ENCODE data around the gene HOXD4.

Gene HOXD4

DNA sequence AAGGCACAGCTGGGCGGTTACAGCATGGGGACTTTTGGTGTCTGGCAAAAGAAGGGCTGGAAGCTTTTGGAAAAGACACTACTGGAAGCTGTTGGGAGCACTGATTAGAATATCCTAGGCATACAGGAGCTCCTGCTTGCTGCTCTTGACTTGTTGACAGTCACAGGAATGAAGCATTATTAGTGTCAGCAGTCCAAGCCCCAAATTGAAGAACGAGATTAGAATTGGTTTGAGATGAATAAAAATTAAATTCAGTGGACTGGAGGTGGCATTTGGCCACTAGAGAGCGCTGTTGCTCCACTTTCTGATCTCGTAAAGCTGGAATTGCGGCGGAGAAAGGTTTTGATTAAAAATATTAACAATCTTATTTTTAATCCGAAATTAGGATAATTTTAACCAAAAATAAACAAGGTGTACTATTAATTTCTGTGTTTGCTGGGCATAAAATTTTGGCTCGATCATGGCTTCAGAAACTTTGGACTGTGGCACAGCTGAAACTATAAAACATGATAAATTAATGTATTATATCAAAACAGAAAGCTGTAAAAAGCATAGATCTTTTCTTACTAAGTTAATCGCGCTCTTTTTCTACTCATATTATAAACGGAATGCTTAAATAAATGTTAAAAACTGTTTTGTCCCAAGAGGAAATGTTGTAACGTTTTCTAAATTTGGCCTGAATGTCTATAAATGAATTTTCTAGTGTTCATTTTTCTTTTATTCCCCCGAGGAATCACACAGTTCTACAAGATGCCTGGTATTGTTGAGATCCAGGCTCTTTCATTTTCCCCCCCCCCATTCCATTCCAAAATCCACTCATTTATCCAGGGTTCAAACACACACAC, 24.2 kb upstream of the HOXD4 start:
- DNase-seq (ENCODE audit: low read depth), result peak; percentile 34

DNA sequence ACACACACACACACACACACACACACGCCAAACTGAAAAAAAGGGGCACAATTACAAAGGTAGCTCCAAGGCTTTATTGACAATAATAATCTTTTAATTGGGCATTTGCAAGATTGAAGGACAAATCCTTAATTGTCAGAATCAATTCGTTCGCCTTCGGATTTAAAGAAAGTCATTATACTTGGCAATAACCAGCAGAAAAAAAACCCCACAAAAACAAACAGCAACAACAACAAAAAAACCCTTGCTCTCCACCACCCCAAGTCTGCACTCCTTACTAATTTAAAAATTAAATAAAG, 23.6 kb upstream of the HOXD4 start:
- no peak for DNase-seq (ENCODE audit: low read depth)

DNA sequence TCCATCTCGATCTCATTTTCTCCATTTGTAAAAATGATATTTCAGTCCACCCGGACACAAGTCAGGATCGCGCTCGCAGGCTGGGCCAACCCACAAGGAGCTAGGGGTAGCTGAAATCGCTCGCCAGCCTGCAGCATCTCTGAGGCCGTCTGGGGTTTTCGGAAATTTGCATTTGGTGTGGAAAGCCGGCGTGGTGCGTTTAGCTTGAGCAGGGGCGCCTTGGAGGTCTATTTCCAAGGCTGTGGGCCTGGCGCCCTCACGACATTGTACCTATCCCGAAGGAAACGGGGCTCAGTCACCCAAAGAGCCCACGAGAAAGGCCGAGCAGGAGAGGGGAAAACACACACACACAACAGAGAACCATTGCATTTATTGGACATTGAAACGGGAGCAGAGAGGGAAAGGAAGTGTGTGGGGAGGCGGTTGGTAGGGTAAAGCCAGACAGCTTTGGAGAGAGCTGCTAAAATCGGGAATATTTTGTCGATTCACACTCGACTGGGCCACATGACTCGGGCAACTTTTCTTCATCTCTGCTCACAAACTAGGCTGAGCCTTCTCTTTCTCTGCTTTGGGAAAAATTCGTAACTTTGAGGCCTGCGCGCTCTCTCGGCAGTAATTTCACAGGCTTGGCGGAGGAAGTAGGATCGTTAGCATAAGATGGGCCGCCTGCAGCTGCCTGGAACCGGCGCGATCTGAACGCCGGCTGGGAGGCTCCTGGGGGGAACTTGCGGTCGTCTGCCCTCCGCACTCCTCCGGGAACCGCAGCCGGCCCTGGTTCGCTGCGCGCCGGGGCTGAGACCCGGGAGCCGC, 23.0 kb upstream of the HOXD4 start:
- DNase-seq (ENCODE audit: low read depth), result no peak

DNA sequence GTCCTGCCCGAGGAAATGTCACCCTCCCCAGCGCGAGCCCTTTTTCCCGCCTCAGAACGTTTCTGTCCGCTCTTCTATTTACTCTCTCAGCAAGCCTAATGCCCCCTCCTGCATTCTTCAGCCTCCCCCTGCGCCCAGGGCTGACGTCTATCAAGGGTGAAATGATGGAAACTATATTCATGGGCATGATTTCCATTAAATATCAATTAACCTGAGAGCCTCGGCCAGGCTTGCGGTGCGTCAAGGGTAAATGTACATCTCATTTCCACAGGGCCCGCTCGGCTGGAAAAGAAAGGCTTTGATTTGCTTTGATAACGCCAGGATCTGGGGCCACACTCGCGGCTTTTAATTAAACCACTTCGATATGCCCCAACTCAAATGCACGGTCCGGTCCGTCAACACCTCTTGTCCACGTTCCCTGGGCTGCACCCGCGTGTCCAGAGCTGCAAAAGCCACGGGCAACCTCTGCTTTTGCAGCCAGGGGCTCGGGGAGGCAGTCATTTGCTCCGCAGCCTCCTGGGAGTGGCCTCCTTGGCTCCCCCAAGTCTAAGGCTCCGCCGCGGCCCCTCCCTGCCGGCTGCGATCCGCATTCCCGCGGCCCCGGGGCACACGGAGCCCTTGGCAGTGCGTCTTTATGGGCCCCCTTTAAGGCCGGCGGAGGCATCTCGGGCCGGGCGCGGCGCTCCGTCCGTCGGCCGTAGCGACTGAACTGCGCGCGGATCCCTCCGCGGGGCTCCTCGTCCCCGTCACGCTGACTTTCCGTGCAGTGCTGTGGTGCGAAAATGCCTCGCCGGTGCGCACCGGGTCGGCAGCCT, 22.2 kb upstream of the HOXD4 start, which contains the start of gene HOXD8:
Gene HOXD8, plus strand, starts transcription at position 724 of the 815 bp plus-strand sequence. CDS start 662 bp downstream, outside the sequence.
- DNase-seq (ENCODE audit: low read depth), result peak; percentile 4

DNA sequence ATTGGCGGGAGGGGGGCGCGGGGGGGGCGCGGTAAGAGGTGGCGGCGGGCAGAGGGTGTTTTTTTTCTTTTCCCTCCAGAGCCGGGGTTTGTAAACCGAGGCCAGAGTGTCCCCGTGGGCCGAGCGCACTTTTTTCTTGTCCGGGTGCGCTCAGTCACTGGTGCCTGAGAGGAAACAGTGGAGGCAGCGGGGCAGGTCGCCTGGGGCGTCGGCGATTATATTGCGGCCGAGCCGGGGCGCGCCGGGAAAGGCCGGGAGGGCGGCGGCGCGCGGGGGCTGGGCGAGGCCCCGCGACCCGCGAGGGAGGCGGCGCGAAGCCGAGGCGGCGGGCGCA, 21.6 kb upstream of the HOXD4 start:
- no peak for DNase-seq (ENCODE audit: low read depth)

DNA sequence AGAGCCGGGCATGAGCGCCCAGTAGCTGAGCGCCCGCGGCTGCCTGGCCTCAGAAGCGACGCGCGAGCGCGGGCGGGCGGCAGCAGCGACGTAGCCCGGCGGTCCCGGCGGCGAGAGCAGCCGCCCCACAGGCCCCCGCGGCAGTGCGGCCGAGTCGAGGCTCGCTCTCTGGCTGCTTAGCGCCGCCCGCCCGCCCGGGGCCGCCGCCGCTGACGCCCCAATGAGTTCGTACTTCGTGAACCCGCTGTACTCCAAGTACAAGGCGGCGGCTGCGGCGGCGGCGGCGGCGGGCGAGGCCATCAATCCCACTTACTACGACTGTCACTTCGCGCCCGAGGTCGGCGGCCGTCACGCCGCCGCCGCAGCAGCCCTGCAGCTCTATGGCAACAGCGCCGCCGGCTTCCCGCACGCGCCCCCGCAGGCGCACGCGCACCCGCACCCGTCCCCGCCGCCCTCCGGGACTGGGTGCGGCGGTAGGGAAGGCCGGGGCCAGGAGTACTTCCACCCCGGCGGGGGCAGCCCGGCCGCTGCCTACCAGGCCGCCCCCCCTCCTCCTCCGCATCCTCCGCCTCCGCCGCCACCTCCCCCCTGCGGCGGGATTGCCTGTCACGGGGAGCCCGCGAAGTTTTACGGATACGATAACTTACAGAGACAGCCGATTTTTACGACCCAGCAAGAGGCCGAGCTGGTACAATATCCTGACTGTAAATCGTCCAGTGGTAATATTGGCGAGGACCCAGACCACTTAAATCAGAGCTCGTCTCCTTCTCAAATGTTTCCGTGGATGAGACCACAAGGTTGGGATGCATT, 21.0 kb upstream of the HOXD4 start:
- DNase-seq (ENCODE audit: low read depth), result no peak

DNA sequence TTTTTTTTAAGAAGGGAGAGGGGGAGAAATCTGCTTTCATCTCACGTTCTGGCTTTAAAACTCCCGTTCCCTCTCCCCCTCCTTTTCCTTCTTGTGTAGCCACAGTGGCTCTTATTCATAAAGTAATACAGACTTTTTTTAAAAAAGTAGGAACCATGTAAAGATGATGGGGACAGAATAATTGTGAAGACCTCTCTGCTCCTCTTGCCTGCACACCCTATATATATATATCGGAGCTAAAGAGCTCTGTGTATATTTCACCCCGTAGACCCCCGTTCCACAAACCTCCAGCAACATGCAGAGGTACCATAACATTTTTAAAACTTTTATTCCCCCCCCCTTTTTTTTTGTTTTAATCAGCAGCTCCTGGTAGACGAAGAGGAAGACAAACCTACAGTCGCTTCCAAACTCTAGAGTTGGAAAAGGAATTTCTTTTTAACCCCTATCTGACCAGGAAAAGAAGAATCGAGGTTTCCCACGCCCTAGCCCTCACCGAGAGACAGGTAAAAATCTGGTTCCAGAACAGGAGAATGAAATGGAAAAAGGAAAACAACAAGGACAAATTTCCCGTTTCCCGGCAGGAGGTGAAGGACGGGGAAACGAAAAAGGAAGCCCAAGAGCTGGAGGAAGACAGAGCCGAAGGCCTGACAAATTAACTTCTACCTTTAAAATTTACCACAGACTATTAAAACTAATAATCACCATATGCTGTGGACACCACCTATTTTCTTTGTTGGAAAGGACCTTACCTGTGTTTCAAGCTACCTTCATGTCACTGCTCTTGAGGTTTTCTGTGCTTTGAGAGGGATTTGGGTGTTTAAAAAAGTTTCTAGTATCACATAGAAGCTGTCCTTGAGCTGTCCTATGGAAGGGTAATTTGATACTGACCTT, 20.1 kb upstream of the HOXD4 start:
- DNase-seq (ENCODE audit: low read depth), result no peak

DNA sequence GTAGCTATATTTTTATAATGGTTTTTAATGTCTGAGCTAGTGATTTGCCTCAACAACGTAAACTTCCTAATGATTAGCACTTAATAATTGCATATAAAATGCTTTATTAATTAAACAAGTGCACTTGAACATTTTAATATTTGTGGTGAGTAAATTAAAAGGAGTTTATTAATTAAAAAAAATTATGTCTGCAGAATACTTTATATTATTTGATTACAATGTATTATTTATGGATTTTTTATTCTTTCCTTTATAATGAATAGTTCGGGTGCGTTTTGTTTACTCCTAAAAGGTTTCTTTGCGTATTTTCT, 19.5 kb upstream of the HOXD4 start:
- no peak for DNase-seq (ENCODE audit: low read depth)

DNA sequence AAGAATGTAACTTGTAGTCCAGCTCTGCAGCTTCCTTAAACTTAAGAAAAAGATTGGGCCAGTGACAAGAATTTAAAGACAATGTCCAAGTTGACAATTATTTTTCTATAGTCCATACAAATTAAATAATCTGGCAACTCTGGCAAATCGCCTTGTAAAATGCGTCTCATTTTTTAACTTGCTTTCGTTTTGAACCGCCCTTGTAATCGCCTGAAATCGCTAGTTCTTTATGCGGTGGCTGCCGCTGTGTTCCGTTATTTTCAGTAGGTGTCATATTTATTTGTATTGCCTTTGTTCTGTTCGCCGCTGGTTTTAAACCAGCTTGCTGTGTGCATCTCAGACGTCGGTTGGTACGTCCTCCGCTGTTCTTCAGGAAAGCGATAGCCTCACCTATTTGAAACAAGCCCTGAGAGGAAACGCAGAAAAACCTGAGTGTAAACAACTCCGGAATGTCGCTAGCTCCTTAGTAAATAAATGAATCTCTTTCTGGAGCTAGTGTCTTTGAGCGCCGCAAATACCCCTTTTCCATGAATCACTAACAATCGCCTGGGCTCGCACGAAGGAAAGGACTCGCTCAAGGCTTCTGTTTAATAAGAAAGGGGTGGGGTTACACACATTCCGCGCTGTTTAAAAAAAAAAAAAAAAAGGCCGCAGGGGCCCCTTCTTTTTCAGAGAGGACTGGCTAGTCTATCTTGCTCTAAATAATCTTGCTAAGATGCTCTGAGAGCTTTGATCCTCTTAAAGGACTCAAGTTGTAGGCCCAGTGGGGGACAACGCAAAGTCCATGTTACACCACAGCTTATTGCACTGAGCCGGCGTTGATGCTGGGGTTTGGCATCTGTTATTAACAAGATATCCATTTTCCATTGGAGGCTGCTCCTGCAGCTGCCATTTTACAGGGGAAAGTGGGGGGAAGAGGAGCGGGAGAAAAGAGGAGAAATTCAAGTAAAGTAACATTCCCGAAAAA, 18.9 kb upstream of the HOXD4 start:
- no peak for DNase-seq (ENCODE audit: low read depth)

DNA sequence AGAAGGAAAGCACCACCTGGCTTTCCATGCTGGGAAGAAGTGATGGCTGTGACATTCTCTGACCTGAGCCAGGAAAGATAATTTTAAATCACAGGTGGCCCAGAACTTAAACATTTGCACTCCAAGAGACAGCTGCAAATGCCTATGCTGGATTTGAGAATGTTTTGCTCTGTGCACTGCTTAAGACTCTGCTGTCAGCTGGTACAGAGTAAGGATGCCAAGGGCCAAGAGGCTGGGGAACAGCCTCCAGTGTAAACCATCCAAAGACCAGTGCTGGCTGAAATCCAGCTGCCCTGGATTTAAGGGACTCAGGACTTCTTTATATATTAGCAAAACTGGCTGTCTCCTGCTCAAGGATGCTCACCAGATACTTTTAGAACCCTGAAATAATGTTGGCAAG, 18.0 kb upstream of the HOXD4 start:
- no peak for DNase-seq (ENCODE audit: low read depth)

DNA sequence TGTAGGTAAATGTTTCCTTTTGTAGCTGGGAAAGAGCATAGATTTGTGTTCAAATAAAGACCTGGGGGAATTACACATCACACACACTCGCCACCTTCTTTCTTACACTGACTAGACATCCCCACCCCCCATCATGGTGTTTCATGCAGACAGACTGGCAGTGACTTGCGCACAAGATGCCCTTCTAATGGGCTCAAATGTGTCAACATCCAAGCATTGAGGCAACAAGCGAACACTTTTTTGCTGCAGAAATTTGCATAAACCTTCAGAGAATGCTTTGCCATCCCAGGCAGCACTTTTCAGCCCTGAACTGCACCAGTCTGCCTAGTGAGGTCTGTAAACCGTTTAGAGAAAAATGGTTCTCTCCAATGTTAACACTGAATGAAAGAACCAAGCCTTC, 17.3 kb upstream of the HOXD4 start:
- no peak for DNase-seq (ENCODE audit: low read depth)

DNA sequence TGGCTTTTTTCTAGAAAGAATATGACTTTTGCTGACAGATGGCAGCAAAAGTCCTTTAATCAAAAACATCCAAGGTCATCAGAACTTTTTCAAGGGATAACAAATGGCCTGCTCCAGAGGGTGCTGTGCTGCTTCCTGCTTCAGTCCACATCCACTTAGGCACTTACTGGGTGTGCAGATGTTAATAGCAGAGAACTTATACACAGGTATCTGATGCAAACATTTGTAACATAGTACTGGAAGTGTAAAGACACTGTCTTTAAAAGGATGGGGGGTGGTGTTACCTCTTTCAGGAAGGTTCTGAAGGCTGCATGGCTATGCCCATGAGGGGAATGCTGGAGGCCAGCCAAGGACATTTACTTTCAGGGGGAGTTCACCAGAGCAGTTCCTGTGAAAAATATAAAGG, 16.3 kb upstream of the HOXD4 start:
- no peak for DNase-seq (ENCODE audit: low read depth)

DNA sequence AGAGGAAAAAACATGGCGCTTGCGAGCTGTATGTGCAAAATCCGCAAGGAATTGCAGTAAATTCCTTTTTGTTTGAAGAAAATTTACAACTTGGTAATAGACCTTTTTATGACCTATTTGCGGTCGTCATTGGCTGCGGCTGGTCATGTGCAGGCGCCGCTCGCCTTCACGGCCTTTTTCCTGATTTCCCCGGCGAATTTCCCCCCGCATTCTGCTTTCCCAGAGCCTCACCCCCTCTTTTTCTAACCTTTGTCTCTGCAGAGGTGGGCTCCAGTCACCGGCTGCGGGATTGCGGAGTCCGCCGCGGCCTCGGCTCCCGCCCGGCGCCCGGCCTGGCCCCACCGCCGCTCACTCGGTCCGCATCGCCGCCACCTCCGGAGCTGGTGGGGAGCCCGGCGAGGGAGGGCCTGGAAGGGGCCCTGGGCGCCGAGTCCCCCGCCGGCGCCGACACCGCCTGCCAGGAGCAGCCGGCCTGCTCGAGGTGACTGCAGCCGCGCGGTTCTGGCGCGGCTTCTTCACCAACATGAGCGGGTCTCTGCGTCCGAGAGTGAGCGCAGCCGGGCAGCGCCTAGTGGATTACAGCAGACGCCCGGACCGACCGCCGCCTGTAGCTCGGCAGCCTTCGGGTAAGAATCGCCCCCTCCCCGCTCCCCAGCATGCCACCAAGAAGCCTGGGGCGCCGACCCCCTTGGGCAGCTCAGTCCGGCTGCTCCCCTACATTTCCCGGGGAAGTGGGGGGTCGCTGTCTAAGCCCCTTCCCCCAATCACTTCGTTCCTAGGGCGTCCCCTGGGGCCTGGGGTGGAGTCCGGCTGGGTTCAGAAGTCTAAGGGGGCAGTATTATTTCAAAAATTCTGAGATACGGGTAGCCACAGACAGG, 14.7 kb upstream of the HOXD4 start:
- no peak for DNase-seq (ENCODE audit: low read depth)

DNA sequence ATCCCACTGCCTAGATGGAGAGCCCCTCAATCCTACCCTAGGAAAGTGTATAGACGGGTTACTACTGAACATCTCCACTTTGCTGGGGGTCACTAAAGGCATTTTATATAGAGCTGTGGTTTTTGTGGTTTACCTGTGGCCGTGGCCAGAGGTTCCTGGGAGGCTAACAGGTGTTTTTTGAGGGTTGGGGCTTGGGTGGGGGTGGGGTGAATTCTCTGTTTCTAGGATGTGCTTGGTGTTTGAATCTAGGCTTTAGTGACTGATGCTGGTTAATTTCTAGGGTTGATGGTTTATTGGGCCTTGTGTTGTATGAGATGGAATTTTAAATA, 14.1 kb upstream of the HOXD4 start:
- no peak for DNase-seq (ENCODE audit: low read depth)

DNA sequence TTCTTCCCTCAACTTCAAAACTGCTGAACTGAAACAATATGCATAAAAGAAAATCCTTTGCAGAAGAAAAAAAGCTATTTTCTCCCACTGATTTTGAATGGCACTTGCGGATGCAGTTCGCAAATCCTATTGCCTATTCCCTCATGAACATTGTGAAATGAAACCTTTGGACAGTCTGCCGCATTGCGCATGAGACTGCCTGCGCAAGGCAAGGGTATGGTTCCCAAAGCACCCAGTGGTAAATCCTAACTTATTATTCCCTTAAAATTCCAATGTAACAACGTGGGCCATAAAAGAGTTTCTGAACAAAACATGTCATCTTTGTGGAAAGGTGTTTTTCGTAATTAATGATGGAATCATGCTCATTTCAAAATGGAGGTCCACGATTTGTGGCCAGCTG, 13.4 kb upstream of the HOXD4 start:
- no peak for DNase-seq (ENCODE audit: low read depth)

DNA sequence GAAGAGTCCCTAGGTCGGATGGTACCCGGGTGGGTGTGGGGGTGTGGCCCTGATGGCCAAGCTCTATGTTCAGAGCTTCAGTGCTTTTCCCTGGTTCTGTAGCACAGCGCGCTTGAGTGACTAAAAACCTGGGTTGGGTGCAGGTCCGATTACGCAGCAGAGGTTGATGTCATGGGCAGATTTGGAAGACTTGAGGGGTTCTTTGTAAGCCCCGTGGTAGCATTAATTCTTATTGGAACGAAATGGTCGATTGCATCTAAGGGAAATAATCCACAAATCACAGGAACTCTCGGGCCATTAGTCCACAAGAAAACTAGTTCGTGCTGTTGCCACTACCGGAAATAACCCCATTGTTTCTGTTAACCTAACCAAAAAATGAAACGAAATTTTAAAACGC, 12.8 kb upstream of the HOXD4 start:
- no peak for DNase-seq (ENCODE audit: low read depth)

DNA sequence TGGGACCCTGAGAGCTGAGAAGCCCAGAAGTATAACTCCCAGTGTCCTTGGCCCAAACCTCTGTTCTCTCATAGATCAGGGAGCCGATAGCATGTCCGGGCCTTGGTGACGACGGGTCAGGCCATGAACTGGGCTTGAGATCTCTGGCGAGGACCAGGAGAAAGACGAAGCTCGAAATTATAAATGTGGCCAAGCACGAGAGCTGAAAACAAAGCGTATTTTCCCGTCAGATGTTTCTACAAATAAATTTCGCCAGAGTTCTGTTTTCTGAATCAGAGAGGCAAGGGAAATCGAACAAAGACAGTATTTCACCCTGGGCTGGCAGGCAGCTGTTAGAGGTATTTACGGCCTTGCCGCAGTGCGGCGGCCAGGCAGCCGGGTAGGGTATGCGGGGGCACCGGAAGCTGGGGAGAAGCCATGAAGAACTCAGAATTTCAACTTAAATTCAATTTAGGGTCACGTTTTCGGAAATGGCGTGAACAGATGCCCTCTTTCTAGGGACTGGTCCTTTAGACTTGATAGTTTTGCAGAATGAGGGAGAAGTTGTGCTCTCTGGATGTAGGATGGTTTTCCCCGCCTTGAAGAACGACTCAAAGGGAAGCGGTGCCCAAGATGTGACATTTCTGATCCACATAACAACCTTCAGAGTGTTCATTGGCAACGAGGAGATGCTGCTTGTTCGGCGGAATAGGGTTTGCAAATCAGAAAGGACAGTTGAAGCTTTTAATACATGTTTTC, 12.3 kb upstream of the HOXD4 start:
- DNase-seq (ENCODE audit: low read depth), result no peak

All from fibroblast of gingiva (primary cell).